ENCODE results near the gene SFRP2.

Gene SFRP2

DNA sequence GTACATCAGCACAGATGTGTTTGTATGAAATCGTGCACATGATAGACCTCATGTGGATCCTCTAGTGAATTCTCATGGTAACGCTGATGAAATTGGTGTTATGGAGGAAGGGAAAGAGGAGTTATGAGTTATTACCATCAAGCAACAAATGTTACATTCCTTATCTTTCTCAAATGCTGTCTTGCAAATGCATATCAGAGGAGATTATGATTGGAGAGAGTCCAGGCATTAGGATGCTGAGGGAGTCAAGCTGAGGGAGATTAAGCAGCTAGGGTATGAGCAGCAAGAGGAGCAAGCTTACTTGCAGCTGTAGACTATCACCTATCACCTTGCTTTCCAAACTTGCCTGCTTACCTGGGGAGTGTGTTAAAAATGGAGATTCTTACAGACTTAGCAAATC is 36.8 kb upstream of the SFRP2 start:
- no peak overlapping the region for H3K4me3 ChIP-seq (ENCODE audit: low read depth, low read length)
- no peak for DNase-seq (ENCODE audit: low read depth)
- TF ChIP-seq, protein P1, sequence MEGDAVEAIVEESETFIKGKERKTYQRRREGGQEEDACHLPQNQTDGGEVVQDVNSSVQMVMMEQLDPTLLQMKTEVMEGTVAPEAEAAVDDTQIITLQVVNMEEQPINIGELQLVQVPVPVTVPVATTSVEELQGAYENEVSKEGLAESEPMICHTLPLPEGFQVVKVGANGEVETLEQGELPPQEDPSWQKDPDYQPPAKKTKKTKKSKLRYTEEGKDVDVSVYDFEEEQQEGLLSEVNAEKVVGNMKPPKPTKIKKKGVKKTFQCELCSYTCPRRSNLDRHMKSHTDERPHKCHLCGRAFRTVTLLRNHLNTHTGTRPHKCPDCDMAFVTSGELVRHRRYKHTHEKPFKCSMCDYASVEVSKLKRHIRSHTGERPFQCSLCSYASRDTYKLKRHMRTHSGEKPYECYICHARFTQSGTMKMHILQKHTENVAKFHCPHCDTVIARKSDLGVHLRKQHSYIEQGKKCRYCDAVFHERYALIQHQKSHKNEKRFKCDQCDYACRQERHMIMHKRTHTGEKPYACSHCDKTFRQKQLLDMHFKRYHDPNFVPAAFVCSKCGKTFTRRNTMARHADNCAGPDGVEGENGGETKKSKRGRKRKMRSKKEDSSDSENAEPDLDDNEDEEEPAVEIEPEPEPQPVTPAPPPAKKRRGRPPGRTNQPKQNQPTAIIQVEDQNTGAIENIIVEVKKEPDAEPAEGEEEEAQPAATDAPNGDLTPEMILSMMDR (IDR thresholded peaks at IDR 0.05; ENCODE audit: insufficient read depth, low read depth, low read length, missing control alignments): no peak

DNA sequence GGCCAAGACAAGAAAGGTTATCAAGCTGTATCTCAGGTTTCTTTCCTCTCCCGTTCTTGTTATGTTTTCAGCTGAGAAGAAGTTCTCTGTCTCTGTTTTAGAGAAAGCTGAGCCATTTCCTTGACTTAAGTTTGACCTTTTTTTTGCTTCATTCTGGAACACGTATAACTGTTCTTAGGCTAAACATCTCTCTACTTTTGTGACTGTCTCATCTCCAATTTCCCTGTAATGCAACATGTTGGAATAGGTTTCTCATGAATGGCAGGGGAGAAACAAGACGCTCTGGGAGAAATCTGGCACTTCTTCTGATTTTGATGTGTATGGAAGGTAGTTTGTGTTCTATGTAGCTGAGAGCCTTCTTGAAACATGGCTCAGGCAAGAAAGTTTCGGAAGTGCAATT is 36.2 kb upstream of the SFRP2 start:
- TF ChIP-seq, protein P1 (IDR thresholded peaks at IDR 0.05; ENCODE audit: insufficient read depth, low read depth, low read length, missing control alignments): no peak
- H3K4me3 ChIP-seq (ENCODE audit: low read depth, low read length): no peak overlapping the region
- DNase-seq (ENCODE audit: low read depth): no peak

DNA sequence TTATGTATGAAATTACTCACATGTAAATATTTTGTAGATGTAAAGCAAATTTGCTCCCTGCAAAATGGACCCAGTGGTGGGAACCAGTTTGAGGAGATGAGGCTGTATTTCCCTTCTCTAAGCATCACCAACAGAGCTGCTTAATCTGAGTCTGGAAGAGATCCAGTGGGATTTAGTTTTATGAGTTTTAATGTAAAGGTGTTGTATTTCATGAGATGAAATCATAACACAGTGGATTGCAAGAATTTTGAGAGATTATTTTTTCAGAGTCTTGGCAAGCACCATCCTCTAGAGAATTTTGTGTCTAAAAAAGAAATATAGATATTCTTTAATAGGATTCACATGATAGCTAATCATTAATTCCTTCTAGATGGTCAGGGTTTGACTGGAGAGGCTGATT is 35.6 kb upstream of the SFRP2 start:
- TF ChIP-seq, protein P1 (IDR thresholded peaks at IDR 0.05; ENCODE audit: insufficient read depth, low read depth, low read length, missing control alignments): no peak
- DNase-seq (ENCODE audit: low read depth): no peak

DNA sequence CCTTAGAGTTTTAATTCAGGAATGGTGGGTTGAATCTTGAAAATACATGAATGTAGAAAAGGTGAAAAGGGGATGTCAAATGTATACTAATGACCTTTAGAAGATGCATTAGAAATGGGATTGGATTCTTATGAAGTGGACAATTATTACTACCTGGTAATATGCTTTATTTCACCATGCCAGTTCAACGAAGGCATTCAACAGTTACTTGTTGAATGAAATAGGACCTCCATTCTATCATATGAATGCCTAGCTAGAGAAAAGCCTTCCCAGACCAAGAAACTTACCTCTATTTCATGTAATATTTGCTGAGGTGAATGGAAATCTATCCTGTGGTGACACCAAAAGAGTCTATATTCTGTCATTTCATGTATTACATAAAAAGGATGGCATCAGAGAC is 34.6 kb upstream of the SFRP2 start:
- no peak overlapping the region for H3K4me3 ChIP-seq (ENCODE audit: low read depth, low read length)
- TF ChIP-seq, protein P1 (IDR thresholded peaks at IDR 0.05; ENCODE audit: insufficient read depth, low read depth, low read length, missing control alignments): no peak
- no peak for DNase-seq (ENCODE audit: low read depth)

More for the DNA sequence above, 35.6 kb upstream of the SFRP2 start:
- no peak overlapping the region for H3K4me3 ChIP-seq (ENCODE audit: low read depth, low read length)

DNA sequence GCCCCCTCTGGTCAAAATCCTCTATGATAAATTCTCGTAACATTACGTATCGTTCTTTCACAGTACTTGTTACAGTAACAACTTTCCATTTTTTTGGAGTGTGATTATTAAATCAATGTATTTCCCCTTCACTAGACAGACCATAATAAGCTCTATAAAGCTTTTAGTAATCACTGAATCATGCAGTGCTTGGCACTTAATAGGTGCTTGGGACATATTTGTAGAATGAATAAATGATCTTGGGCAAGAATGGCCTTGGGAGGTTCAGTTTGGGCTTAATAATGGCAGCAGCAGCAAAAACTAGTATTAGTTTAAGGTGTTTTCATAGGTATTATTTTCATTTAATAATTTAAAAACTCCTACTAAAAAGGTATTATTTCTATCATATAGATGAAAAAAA is 33.4 kb upstream of the SFRP2 start:
- no peak overlapping the region for H3K4me3 ChIP-seq (ENCODE audit: low read depth, low read length)
- TF ChIP-seq, protein P1 (IDR thresholded peaks at IDR 0.05; ENCODE audit: insufficient read depth, low read depth, low read length, missing control alignments): no peak
- DNase-seq (ENCODE audit: low read depth): no peak

DNA sequence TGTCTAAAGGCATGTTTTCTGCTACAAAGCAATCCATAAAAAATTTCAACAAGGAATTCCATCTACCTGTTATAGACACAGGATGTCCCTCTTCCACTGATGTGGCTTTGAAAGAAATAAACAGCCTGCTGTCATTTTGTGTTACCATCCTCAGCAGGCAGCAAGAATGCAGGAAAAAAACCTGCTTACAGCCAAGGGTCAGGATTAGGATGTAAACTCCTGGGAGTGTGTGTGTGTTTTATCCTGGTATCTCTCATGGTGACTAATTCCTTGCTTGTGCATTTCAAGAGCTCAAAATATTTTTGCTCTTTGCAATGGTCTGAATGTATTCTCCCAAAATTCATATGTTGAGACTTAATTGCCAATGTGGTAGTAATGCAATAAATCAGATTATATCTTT is 28.6 kb upstream of the SFRP2 start:
- no peak for DNase-seq (ENCODE audit: low read depth)
- H3K4me3 ChIP-seq (ENCODE audit: low read depth, low read length): no peak overlapping the region
- TF ChIP-seq, protein P1 (IDR thresholded peaks at IDR 0.05; ENCODE audit: insufficient read depth, low read depth, low read length, missing control alignments): no peak

DNA sequence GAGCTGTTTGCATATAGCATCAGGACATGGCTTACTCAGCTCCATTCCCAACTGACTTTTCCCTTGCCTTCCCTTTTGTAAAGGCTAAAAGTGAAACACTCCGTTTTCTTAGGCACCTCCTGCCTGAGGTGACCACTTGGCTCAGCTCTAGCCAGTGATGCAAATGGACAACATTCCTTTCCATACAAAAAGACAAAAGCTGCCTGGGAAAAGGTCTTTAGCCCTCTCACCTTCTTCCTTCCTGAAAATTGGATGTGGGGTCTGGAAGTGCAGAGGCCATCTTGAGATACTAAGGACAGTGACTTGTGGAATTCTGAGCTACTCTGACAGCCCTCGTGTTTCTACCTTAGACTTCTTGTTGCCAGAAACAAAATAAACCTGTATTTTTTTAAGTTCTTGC is 27.7 kb upstream of the SFRP2 start:
- no peak for DNase-seq (ENCODE audit: low read depth)
- TF ChIP-seq, protein P1 (IDR thresholded peaks at IDR 0.05; ENCODE audit: insufficient read depth, low read depth, low read length, missing control alignments): no peak
- H3K4me3 ChIP-seq (ENCODE audit: low read depth, low read length): no peak overlapping the region

Measured in GM12865 (cell line).